ENCODE measurements around the gene FCGR3B.
"Not testable (repeated sequence)": the region's sequence is repeated elsewhere in the genome, so short reads cannot be mapped to it uniquely, and the experiment has no call there.

DNA sequence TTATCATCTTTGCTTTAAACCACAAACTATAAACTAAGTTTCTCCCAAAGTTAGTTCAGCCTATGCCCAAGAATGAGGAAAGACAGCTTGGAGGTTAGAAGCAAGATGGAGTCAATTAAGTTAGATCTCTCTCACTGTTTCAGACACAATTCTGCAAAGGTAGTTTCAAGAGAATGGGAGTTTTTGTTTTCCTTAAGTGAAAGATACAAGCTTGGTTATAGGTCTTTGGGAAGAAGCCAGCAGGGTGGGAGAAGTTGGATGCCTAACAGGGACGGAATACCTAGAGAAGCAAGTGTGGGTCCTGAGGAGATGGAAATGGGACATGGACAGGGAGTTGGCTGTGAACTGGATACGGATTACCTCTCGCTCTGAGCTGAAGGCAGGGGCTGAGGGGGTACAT, 6.0 kb upstream of the FCGR3B start:
- TF ChIP-seq, protein P1, sequence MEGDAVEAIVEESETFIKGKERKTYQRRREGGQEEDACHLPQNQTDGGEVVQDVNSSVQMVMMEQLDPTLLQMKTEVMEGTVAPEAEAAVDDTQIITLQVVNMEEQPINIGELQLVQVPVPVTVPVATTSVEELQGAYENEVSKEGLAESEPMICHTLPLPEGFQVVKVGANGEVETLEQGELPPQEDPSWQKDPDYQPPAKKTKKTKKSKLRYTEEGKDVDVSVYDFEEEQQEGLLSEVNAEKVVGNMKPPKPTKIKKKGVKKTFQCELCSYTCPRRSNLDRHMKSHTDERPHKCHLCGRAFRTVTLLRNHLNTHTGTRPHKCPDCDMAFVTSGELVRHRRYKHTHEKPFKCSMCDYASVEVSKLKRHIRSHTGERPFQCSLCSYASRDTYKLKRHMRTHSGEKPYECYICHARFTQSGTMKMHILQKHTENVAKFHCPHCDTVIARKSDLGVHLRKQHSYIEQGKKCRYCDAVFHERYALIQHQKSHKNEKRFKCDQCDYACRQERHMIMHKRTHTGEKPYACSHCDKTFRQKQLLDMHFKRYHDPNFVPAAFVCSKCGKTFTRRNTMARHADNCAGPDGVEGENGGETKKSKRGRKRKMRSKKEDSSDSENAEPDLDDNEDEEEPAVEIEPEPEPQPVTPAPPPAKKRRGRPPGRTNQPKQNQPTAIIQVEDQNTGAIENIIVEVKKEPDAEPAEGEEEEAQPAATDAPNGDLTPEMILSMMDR (conservative IDR thresholded peaks at IDR 0.05; ENCODE audit: low read depth in 2 of 2), result not testable (repeated sequence)
- TF ChIP-seq, protein P2, sequence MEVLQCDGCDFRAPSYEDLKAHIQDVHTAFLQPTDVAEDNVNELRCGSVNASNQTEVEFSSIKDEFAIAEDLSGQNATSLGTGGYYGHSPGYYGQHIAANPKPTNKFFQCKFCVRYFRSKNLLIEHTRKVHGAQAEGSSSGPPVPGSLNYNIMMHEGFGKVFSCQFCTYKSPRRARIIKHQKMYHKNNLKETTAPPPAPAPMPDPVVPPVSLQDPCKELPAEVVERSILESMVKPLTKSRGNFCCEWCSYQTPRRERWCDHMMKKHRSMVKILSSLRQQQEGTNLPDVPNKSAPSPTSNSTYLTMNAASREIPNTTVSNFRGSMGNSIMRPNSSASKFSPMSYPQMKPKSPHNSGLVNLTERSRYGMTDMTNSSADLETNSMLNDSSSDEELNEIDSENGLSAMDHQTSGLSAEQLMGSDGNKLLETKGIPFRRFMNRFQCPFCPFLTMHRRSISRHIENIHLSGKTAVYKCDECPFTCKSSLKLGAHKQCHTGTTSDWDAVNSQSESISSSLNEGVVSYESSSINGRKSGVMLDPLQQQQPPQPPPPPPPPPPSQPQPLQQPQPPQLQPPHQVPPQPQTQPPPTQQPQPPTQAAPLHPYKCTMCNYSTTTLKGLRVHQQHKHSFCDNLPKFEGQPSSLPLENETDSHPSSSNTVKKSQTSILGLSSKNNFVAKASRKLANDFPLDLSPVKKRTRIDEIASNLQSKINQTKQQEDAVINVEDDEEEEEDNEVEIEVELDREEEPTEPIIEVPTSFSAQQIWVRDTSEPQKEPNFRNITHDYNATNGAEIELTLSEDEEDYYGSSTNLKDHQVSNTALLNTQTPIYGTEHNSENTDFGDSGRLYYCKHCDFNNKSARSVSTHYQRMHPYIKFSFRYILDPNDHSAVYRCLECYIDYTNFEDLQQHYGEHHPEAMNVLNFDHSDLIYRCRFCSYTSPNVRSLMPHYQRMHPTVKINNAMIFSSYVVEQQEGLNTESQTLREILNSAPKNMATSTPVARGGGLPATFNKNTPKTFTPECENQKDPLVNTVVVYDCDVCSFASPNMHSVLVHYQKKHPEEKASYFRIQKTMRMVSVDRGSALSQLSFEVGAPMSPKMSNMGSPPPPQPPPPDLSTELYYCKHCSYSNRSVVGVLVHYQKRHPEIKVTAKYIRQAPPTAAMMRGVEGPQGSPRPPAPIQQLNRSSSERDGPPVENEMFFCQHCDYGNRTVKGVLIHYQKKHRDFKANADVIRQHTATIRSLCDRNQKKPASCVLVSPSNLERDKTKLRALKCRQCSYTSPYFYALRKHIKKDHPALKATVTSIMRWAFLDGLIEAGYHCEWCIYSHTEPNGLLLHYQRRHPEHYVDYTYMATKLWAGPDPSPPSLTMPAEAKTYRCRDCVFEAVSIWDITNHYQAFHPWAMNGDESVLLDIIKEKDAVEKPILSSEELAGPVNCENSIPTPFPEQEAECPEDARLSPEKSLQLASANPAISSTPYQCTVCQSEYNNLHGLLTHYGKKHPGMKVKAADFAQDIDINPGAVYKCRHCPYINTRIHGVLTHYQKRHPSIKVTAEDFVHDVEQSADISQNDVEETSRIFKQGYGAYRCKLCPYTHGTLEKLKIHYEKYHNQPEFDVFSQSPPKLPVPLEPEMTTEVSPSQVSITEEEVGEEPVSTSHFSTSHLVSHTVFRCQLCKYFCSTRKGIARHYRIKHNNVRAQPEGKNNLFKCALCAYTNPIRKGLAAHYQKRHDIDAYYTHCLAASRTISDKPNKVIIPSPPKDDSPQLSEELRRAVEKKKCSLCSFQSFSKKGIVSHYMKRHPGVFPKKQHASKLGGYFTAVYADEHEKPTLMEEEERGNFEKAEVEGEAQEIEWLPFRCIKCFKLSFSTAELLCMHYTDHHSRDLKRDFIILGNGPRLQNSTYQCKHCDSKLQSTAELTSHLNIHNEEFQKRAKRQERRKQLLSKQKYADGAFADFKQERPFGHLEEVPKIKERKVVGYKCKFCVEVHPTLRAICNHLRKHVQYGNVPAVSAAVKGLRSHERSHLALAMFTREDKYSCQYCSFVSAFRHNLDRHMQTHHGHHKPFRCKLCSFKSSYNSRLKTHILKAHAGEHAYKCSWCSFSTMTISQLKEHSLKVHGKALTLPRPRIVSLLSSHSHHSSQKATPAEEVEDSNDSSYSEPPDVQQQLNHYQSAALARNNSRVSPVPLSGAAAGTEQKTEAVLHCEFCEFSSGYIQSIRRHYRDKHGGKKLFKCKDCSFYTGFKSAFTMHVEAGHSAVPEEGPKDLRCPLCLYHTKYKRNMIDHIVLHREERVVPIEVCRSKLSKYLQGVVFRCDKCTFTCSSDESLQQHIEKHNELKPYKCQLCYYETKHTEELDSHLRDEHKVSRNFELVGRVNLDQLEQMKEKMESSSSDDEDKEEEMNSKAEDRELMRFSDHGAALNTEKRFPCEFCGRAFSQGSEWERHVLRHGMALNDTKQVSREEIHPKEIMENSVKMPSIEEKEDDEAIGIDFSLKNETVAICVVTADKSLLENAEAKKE (CRISPR knock-in tag; IDR thresholded peaks at IDR 0.05), result not testable (repeated sequence)
- TF ChIP-seq EZH2 (IDR thresholded peaks at IDR 0.05; ENCODE audit: low read depth, unreplicated experiment); POLR2AphosphoS5 (IDR thresholded peaks at IDR 0.05; ENCODE audit: low read depth); JUNB (IDR thresholded peaks at IDR 0.05; ENCODE audit: unreplicated experiment); EZH2phosphoT487 (IDR thresholded peaks at IDR 0.05; ENCODE audit: unreplicated experiment); CREB1 (CRISPR knock-in tag; IDR thresholded peaks at IDR 0.05; ENCODE audit: low read depth): not testable (repeated sequence)
- TF ChIP-seq, protein P3, sequence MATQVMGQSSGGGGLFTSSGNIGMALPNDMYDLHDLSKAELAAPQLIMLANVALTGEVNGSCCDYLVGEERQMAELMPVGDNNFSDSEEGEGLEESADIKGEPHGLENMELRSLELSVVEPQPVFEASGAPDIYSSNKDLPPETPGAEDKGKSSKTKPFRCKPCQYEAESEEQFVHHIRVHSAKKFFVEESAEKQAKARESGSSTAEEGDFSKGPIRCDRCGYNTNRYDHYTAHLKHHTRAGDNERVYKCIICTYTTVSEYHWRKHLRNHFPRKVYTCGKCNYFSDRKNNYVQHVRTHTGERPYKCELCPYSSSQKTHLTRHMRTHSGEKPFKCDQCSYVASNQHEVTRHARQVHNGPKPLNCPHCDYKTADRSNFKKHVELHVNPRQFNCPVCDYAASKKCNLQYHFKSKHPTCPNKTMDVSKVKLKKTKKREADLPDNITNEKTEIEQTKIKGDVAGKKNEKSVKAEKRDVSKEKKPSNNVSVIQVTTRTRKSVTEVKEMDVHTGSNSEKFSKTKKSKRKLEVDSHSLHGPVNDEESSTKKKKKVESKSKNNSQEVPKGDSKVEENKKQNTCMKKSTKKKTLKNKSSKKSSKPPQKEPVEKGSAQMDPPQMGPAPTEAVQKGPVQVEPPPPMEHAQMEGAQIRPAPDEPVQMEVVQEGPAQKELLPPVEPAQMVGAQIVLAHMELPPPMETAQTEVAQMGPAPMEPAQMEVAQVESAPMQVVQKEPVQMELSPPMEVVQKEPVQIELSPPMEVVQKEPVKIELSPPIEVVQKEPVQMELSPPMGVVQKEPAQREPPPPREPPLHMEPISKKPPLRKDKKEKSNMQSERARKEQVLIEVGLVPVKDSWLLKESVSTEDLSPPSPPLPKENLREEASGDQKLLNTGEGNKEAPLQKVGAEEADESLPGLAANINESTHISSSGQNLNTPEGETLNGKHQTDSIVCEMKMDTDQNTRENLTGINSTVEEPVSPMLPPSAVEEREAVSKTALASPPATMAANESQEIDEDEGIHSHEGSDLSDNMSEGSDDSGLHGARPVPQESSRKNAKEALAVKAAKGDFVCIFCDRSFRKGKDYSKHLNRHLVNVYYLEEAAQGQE (IDR thresholded peaks at IDR 0.05; ENCODE audit: unreplicated experiment), result not testable (repeated sequence)

Measured in GM23338 (cell line).